ENCODE measurements around the gene TMED9. TPM values are rescaled to one million over a fixed set of nuclear protein-coding genes. Genes with fewer than 3 reads are reported as not detected.

Gene TMED9
- total and polyA plus RNA-seq, 9 of the 15 experiments (the other 6 are each of a cell fraction or from before 2014, with no cell fraction given): 43.7 to 301 (median 90.0) TPM

DNA sequence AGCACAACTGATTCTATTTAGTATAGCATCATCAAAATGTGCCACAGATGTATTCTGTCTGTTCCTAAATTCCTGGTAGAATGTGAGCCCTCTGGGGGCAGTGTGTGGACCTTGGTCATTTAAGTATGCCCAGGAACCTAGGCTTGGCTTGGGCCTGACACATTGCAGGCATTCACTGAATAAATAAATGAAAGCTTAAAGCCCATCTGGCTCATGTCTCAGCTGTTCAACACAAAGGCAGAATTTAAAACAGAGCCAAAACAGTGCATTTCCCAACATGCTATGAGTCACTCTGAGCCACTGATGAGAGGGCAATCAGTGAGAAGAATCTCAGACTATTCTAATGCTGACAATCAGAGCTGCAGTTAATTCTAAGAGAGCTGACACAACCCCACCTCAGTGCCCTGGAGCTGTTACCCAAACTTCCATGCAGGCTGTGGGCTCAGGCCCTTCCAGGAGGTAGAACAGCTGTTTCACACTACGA lies 45.7 kb upstream of the TMED9 start (continued):
- TF ChIP-seq FOSL1 (tag; conservative IDR thresholded peaks at IDR 0.05) (peak; percentile 93), MYC (IDR thresholded peaks at IDR 0.05; ENCODE audit: low read depth, low read length) (no peak), MYC (CRISPR knock-in tag; IDR thresholded peaks at IDR 0.05; ENCODE audit: borderline replicate concordance, low read depth) (no peak), RCOR1 (IDR thresholded peaks at IDR 0.05; ENCODE audit: borderline replicate concordance in 1 of 2, low read depth in 2 of 2, low read length in 2 of 2) (peak in 1 of 2 experiments; percentile 92; a peak in 2 of 4 replicates), CEBPG (CRISPR knock-in tag; IDR thresholded peaks at IDR 0.05) (peak; percentile 48; the same call in 1 of the 2 replicates), CEBPG (tag; conservative IDR thresholded peaks at IDR 0.05 in 1 of 2, IDR thresholded peaks at IDR 0.05 in 1 of 2) (peak in 1 of 2 experiments; percentile 54; a peak in 1 of 4 replicates), KDM1A (IDR thresholded peaks at IDR 0.05) (peak; percentile 85 to 89), NR2C2 (CRISPR knock-in tag; IDR thresholded peaks at IDR 0.05) (no peak), NR2C2 (tag; IDR thresholded peaks at IDR 0.05) (no peak), SMARCC2 (IDR thresholded peaks at IDR 0.05; ENCODE audit: low read depth) (no peak), JUN (IDR thresholded peaks at IDR 0.05; ENCODE audit: borderline replicate concordance, low read depth, low read length) (peak; percentile 75), JUN (CRISPR knock-in tag; IDR thresholded peaks at IDR 0.05; ENCODE audit: borderline replicate concordance) (no peak), ZNF398 (CRISPR knock-in tag; IDR thresholded peaks at IDR 0.05) (no peak)
- TF ChIP-seq, protein P1, sequence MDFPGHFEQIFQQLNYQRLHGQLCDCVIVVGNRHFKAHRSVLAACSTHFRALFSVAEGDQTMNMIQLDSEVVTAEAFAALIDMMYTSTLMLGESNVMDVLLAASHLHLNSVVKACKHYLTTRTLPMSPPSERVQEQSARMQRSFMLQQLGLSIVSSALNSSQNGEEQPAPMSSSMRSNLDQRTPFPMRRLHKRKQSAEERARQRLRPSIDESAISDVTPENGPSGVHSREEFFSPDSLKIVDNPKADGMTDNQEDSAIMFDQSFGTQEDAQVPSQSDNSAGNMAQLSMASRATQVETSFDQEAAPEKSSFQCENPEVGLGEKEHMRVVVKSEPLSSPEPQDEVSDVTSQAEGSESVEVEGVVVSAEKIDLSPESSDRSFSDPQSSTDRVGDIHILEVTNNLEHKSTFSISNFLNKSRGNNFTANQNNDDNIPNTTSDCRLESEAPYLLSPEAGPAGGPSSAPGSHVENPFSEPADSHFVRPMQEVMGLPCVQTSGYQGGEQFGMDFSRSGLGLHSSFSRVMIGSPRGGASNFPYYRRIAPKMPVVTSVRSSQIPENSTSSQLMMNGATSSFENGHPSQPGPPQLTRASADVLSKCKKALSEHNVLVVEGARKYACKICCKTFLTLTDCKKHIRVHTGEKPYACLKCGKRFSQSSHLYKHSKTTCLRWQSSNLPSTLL (IDR thresholded peaks at IDR 0.05): no peak
- TF ChIP-seq, protein P2, sequence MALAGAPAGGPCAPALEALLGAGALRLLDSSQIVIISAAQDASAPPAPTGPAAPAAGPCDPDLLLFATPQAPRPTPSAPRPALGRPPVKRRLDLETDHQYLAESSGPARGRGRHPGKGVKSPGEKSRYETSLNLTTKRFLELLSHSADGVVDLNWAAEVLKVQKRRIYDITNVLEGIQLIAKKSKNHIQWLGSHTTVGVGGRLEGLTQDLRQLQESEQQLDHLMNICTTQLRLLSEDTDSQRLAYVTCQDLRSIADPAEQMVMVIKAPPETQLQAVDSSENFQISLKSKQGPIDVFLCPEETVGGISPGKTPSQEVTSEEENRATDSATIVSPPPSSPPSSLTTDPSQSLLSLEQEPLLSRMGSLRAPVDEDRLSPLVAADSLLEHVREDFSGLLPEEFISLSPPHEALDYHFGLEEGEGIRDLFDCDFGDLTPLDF (CRISPR knock-in tag; IDR thresholded peaks at IDR 0.05): no peak

Measured in K562 (cell line).